Measurements from ENCODE around the gene MCM7. TPM values are rescaled to one million over a fixed set of nuclear protein-coding genes. Genes with fewer than 3 reads are reported as not detected.
A peak's percentile ranks its signal among the peaks of the same experiment; 100 is the strongest.

The MCM7 gene
- total RNA-seq, 4 donors from 2014 or later, result 30.3 to 72.6 (median 38.7) TPM

GRCh38 chr7:100102950-100103840 is 2.0 kb upstream of the MCM7 start:
- WGBS, 2 donors (ENCODE audit: low coverage in 1 of 2), result 52 to 84% methylated on average over 6 to 17 of the region's 17 CpGs
- no peak for TF ChIP-seq CTCF (IDR thresholded peaks at IDR 0.05)
- no peak for TF ChIP-seq POLR2A (IDR thresholded peaks at IDR 0.05)
- no peak for TF ChIP-seq POLR2AphosphoS5 (IDR thresholded peaks at IDR 0.05)
- no peak for TF ChIP-seq EP300 (IDR thresholded peaks at IDR 0.05; ENCODE audit: low read depth)
- no peak for DNase-seq
- intact Hi-C loops (cut with DNase I; ENCODE audit: low total_unique reads) (no loop called here), in situ Hi-C loops (cut with MboI; ENCODE audit: low pct_ligation_motif_present in 1 of 4, low pct_unique_long_range_greater_than_20kb in 1 of 4, low sequenced_read_pairs in 3 of 4) (no loop called here)
- H3K27ac ChIP-seq, result peak overlapping the region in 2 of 4 donors; percentile 98 to 100
- H3K27me3 ChIP-seq, result no peaks in the 10 kb centered on the region
- H3K9me3 ChIP-seq, result no peaks in the 10 kb centered on the region
- peaks cover 0 to 38% (median 13%) of the 10 kb centered on the region in 4 donors for H3K36me3 ChIP-seq
- peaks cover 9 to 25% (median 17%) of the 10 kb centered on the region in 4 donors for H3K4me1 ChIP-seq
- no peak overlapping the region for H3K4me3 ChIP-seq

- H3K27me3 ChIP-seq, result no peaks in the 10 kb centered on the region
- peaks cover 9 to 25% (median 17%) of the 10 kb centered on the region in 4 donors for H3K4me1 ChIP-seq
- TF ChIP-seq EP300 (IDR thresholded peaks at IDR 0.05; ENCODE audit: low read depth), result peak; percentile 45
- TF ChIP-seq POLR2A (IDR thresholded peaks at IDR 0.05), result peak; percentile 53
- no peak for TF ChIP-seq CTCF (IDR thresholded peaks at IDR 0.05)
- TF ChIP-seq POLR2AphosphoS5 (IDR thresholded peaks at IDR 0.05), result peak; percentile 66 to 90 (median 84)
- WGBS, 2 donors (ENCODE audit: low coverage in 1 of 2), result 1% methylated on average over 40 of the region's 61 CpGs; no CpG with 5 or more reads in 1 of the 2 donors
- DNase-seq, result peak; percentile 95
- peak overlapping the region; percentile 72 to 91 (median 76) for H3K4me3 ChIP-seq
- peak overlapping the region; percentile 92 to 100 (median 97) for H3K27ac ChIP-seq
- no peaks in the 10 kb centered on the region for H3K9me3 ChIP-seq
- in situ Hi-C loops (cut with MboI; ENCODE audit: low pct_ligation_motif_present in 1 of 4, low pct_unique_long_range_greater_than_20kb in 1 of 4, low sequenced_read_pairs in 3 of 4) (no loop called here), intact Hi-C loops (cut with DNase I; ENCODE audit: low total_unique reads) (no loop called here)
- H3K36me3 ChIP-seq, result peaks cover 0 to 48% (median 23%) of the 10 kb centered on the region in 4 donors
Measured at GRCh38 chr7:100100420-100101015, 679 bp downstream of the MCM7 start.

- no peaks in the 10 kb centered on the region for H3K9me3 ChIP-seq
- H3K27ac ChIP-seq, result peak overlapping the region; percentile 92 to 100 (median 97)
- no peak for DNase-seq
- peaks cover 9 to 25% (median 17%) of the 10 kb centered on the region in 4 donors for H3K4me1 ChIP-seq
- no peaks in the 10 kb centered on the region for H3K27me3 ChIP-seq
- intact Hi-C loops (cut with DNase I; ENCODE audit: low total_unique reads) (no loop called here), in situ Hi-C loops (cut with MboI; ENCODE audit: low pct_ligation_motif_present in 1 of 4, low pct_unique_long_range_greater_than_20kb in 1 of 4, low sequenced_read_pairs in 3 of 4) (no loop called here)
- peaks cover 0 to 53% (median 24%) of the 10 kb centered on the region in 4 donors for H3K36me3 ChIP-seq
- peak overlapping the region in 3 of 4 donors; percentile 72 to 91 (median 74) for H3K4me3 ChIP-seq
- WGBS, 2 donors (ENCODE audit: low coverage in 1 of 2), result 51 to 57% methylated on average over 7 to 12 of the region's 12 CpGs
- no peak for TF ChIP-seq EP300 (IDR thresholded peaks at IDR 0.05; ENCODE audit: low read depth)
- no peak for TF ChIP-seq CTCF (IDR thresholded peaks at IDR 0.05)
- no peak for TF ChIP-seq POLR2AphosphoS5 (IDR thresholded peaks at IDR 0.05)
- no peak for TF ChIP-seq POLR2A (IDR thresholded peaks at IDR 0.05)
Measured at GRCh38 chr7:100099452-100099851, 1.7 kb downstream of the MCM7 start.

GRCh38 chr7:100098913-100099312 is 2.3 kb downstream of the MCM7 start:
- Histone ChIP-seq H3K27ac (peak overlapping the region in 1 of 4 donors; percentile 98), H3K9me3 (no peaks in the 10 kb centered on the region), H3K27me3 (no peaks in the 10 kb centered on the region), H3K4me3 (no peak overlapping the region), H3K4me1 (peaks cover 9 to 25% (median 17%) of the 10 kb centered on the region in 4 donors), H3K36me3 (peaks cover 0 to 55% (median 24%) of the 10 kb centered on the region in 4 donors)
- intact Hi-C loops (cut with DNase I; ENCODE audit: low total_unique reads) (no loop called here), in situ Hi-C loops (cut with MboI; ENCODE audit: low pct_ligation_motif_present in 1 of 4, low pct_unique_long_range_greater_than_20kb in 1 of 4, low sequenced_read_pairs in 3 of 4) (no loop called here)
- TF ChIP-seq POLR2AphosphoS5 (IDR thresholded peaks at IDR 0.05), result no peak
- TF ChIP-seq POLR2A (IDR thresholded peaks at IDR 0.05), result no peak
- no peak for TF ChIP-seq CTCF (IDR thresholded peaks at IDR 0.05)
- no peak for TF ChIP-seq EP300 (IDR thresholded peaks at IDR 0.05; ENCODE audit: low read depth)
- no peak for DNase-seq
- WGBS, 2 donors (ENCODE audit: low coverage in 1 of 2), result 80 to 86% methylated on average over 5 to 10 of the region's 10 CpGs
